GM04503 (cell line): ENCODE data around the gene HS3ST6.
"Not testable (repeated sequence)": the region's sequence is repeated elsewhere in the genome, so short reads cannot be mapped to it uniquely, and the experiment has no call there.

ENCODE experiments used
- DNase-seq: peaks from one replicate; pipeline ENCODE4 v3.0.0-alpha.2; 2012; ENCODE audit warnings: low read depth

Gene HS3ST6

GRCh38 chr16:1877089-1877488 lies 41.1 kb downstream of the HS3ST6 start:
- no peak for DNase-seq

GRCh38 chr16:1876468-1876867 lies 41.7 kb downstream of the HS3ST6 start:
- no peak for DNase-seq

GRCh38 chr16:1876066-1876465 lies 42.1 kb downstream of the HS3ST6 start:
- DNase-seq: not testable (repeated sequence)

- DNase-seq: no peak
These were observed 43.4 kb downstream of the HS3ST6 start for GRCh38 chr16:1874854-1875253.

GRCh38 chr16:1871974-1872635 lies 46.1 kb downstream of the HS3ST6 start, which contains the start of gene MEIOB:
Gene MEIOB, minus strand, starts transcription at chr16:1872164. Its CDS starts 3,989 bp downstream, at chr16:1868175.
- DNase-seq: no peak

- peak; percentile 32 for DNase-seq
These were observed 47.7 kb downstream of the HS3ST6 start for GRCh38 chr16:1870365-1871082.

- DNase-seq: no peak
These were observed 52.1 kb downstream of the HS3ST6 start for GRCh38 chr16:1865902-1866690.

- DNase-seq: no peak
These were observed 54.3 kb downstream of the HS3ST6 start for GRCh38 chr16:1863681-1864460.

- DNase-seq: no peak
These were observed 55.8 kb downstream of the HS3ST6 start for GRCh38 chr16:1862394-1862793.

- DNase-seq: no peak
These were observed 56.5 kb downstream of the HS3ST6 start for GRCh38 chr16:1861730-1862129.
